NT2/D1 (cell line): ENCODE results near the gene DNAJB7.

Experiments used
- SUZ12 ChIP-seq: IDR thresholded peaks from 2 replicates; pipeline ENCODE4 v1.6.1; 2011; ENCODE audit not compliant: insufficient read length, insufficient read depth; ENCODE audit errors: extremely low read depth
- YY1 ChIP-seq: IDR thresholded peaks from 2 replicates; pipeline ENCODE4 v1.6.1; 2011; ENCODE audit not compliant: insufficient read length, insufficient read depth
- ZNF274 ChIP-seq: IDR thresholded peaks from 2 replicates; pipeline ENCODE4 v1.6.1; 2011; ENCODE audit warnings: mild to moderate bottlenecking, low read depth, low read length

DNA sequence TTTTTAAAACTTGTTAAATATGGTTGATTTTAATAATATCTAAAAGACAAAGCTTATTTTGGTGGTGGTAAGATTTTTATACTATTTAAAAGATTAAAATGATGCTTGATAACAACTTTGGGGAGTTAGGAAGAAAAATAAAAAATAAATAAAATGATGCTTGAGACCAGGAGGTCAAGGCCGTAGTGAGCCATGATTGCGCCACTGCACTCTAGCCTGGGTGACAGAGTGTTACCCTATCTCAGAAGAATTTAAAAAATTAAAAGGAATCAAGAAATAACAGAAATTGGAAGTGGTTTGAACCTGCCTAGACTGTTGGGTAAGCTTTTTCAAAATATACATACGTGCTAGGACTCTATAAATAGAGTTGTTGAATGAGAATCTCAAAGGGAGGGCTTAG, 12.1 kb upstream of the DNAJB7 start:
- TF ChIP-seq YY1 (no peak), SUZ12 (no peak), ZNF274 (no peak)
